Measurements from ENCODE around the gene ANXA5.

ANXA5 gene

DNA sequence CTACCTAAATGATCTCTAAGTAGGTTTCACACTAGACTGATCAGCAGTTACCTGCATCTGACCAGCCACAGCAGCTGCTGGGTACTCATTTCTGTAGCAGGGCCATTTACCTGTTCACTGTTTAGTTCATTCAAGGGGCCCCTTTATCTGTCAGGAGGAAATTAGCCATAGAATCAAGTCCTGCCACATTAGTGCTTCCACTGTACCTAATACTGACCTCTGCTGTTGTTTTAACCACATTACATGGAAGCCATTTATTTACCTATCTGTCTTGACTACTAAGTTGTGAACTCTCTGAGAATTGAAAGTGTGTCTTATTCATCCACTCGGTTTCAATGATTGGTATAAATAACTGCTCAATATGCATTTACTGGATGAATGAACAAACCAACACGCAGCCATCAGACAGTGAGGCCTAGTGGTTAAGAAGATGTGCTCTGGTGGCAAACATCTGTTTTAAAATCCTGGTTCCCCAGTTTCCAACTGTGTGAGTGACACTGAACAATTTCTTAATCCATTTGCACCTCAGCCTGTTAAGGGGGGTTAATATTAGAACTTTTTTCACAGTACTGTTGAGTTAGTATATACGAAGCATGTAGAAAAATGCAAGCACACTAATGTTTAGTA is 30.0 kb upstream of the ANXA5 start:
- DNase-seq (ENCODE audit: low spot score): no peak
- Histone ChIP-seq H3K9me3 (ENCODE audit: severe bottlenecking) (no peaks in the 10 kb centered on the region), H3K4me1 (ENCODE audit: insufficient read depth, poor library complexity, severe bottlenecking) (peaks cover 15% of the 10 kb centered on the region), H3K36me3 (ENCODE audit: low read depth) (no peaks in the 10 kb centered on the region), H3K27me3 (ENCODE audit: insufficient read depth, poor library complexity, severe bottlenecking) (no peaks in the 10 kb centered on the region), H3K27ac (ENCODE audit: poor library complexity, severe bottlenecking) (peak overlapping the region; percentile 93), H3K4me3 (ENCODE audit: severe bottlenecking) (no peak overlapping the region)
- 0 out of 3 replicates have a peak, but pooled peaks have one; percentile 21 for ATAC-seq (ENCODE audit: low read depth)
- TF ChIP-seq, protein P1, sequence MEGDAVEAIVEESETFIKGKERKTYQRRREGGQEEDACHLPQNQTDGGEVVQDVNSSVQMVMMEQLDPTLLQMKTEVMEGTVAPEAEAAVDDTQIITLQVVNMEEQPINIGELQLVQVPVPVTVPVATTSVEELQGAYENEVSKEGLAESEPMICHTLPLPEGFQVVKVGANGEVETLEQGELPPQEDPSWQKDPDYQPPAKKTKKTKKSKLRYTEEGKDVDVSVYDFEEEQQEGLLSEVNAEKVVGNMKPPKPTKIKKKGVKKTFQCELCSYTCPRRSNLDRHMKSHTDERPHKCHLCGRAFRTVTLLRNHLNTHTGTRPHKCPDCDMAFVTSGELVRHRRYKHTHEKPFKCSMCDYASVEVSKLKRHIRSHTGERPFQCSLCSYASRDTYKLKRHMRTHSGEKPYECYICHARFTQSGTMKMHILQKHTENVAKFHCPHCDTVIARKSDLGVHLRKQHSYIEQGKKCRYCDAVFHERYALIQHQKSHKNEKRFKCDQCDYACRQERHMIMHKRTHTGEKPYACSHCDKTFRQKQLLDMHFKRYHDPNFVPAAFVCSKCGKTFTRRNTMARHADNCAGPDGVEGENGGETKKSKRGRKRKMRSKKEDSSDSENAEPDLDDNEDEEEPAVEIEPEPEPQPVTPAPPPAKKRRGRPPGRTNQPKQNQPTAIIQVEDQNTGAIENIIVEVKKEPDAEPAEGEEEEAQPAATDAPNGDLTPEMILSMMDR (IDR thresholded peaks at IDR 0.05; ENCODE audit: poor library complexity, severe bottlenecking): peak; percentile 81

DNA sequence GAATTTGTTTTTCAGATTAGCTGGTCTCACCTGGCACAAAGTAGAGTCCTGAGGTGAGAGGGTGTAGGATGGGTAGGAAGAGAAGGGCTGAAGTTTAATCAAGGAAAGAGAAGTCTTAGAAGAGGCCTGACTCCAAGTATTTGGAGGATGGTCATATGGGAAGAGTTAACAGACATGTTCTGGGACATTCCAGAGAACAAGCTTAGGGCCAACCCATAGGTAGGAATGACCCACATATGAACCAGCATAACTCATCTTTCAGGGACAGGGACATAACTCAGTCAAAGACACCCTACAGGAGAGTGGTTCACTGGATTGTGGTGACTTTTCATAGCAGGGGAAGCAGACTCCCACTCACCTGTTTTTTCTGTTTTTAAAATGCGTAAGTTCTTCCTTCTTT is 27.9 kb upstream of the ANXA5 start:
- no peaks in the 10 kb centered on the region for H3K9me3 ChIP-seq (ENCODE audit: severe bottlenecking)
- no peak overlapping the region for H3K27ac ChIP-seq (ENCODE audit: poor library complexity, severe bottlenecking)
- DNase-seq (ENCODE audit: low spot score) (no peak), ATAC-seq (ENCODE audit: low read depth) (no peak)
- peaks cover 15% of the 10 kb centered on the region for H3K4me1 ChIP-seq (ENCODE audit: insufficient read depth, poor library complexity, severe bottlenecking)
- TF ChIP-seq, protein P1 (IDR thresholded peaks at IDR 0.05; ENCODE audit: poor library complexity, severe bottlenecking): no peak
- no peaks in the 10 kb centered on the region for H3K36me3 ChIP-seq (ENCODE audit: low read depth)
- no peaks in the 10 kb centered on the region for H3K27me3 ChIP-seq (ENCODE audit: insufficient read depth, poor library complexity, severe bottlenecking)
- H3K4me3 ChIP-seq (ENCODE audit: severe bottlenecking): no peak overlapping the region

DNA sequence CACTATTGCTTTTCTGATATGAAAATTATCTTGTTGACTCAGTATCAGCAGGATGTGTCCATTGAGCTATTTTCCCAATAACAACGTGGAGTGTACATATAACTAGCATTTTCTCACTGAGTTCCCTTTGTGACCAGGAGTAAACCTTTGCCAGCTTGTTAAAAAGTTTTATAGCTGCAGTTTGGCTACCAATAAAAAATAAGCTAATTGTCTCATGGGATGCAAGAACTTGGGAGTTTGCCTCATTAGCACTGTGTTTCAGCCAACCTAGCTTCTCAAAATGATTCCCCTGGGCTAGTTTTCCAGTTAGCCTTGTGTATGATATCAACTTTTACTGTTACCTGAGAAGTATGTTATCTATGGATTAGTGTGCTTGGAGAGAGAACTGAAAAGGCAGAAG is 24.9 kb upstream of the ANXA5 start:
- no peak overlapping the region for H3K4me3 ChIP-seq (ENCODE audit: severe bottlenecking)
- no peaks in the 10 kb centered on the region for H3K27me3 ChIP-seq (ENCODE audit: insufficient read depth, poor library complexity, severe bottlenecking)
- TF ChIP-seq, protein P1 (IDR thresholded peaks at IDR 0.05; ENCODE audit: poor library complexity, severe bottlenecking): no peak
- no peaks in the 10 kb centered on the region for H3K4me1 ChIP-seq (ENCODE audit: insufficient read depth, poor library complexity, severe bottlenecking)
- H3K36me3 ChIP-seq (ENCODE audit: low read depth): no peaks in the 10 kb centered on the region
- no peak overlapping the region for H3K27ac ChIP-seq (ENCODE audit: poor library complexity, severe bottlenecking)
- ATAC-seq (ENCODE audit: low read depth) (no peak), DNase-seq (ENCODE audit: low spot score) (no peak)
- H3K9me3 ChIP-seq (ENCODE audit: severe bottlenecking): no peaks in the 10 kb centered on the region

DNA sequence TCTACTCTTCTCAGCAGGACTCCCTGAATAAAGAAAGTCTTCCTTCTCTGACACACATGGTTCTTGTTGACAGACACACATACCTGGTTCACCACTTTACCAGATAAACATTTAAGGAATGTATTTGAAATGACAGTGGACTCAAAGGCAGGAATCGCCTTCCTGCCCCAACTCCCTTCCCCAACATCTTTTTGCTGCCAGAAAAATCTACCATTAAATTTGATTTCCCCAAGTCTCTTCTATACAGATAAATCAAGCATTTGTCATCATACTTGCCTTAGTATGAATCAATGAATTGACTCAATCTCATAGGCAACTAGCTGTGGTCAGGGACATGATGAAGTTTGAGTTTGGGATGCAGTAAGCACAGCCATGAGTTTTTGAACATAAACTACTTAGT is 23.3 kb upstream of the ANXA5 start:
- TF ChIP-seq, protein P1 (IDR thresholded peaks at IDR 0.05; ENCODE audit: poor library complexity, severe bottlenecking): no peak
- DNase-seq (ENCODE audit: low spot score) (no peak), ATAC-seq (ENCODE audit: low read depth) (no peak)
- H3K9me3 ChIP-seq (ENCODE audit: severe bottlenecking): no peaks in the 10 kb centered on the region
- H3K27me3 ChIP-seq (ENCODE audit: insufficient read depth, poor library complexity, severe bottlenecking): no peaks in the 10 kb centered on the region
- no peaks in the 10 kb centered on the region for H3K36me3 ChIP-seq (ENCODE audit: low read depth)
- H3K4me3 ChIP-seq (ENCODE audit: severe bottlenecking): no peak overlapping the region
- H3K27ac ChIP-seq (ENCODE audit: poor library complexity, severe bottlenecking): no peak overlapping the region
- no peaks in the 10 kb centered on the region for H3K4me1 ChIP-seq (ENCODE audit: insufficient read depth, poor library complexity, severe bottlenecking)

DNA sequence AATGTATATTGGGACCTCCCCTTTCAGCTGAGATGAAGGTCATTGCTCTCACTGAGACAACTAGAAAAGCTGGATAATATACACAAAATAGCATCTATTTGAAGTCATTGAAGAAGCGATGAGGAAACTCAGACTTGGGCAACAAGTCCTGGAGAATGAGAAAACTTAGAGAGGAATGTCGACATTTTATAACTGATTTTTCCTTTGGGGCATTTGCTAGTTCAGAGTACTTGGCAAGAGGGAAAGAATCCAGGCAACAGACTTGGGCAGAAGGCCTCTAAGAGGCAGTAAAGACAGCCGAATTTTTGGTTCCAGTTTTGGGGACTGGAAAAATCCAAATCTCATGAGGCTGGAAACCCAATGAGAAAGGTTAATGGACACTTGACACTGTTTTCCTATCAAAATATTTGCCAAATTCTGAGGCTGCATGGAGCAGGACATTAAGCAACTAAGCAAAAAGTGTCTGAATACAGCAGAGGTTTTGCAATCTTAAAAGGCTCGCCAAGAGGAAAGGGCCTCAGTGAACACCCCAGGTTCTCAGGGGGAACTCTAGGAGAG is 21.0 kb upstream of the ANXA5 start:
- ATAC-seq (ENCODE audit: low read depth): no peak

More for the DNA sequence above, 21.0 kb upstream of the ANXA5 start:
- Histone ChIP-seq H3K36me3 (ENCODE audit: low read depth) (no peaks in the 10 kb centered on the region), H3K27ac (ENCODE audit: poor library complexity, severe bottlenecking) (no peak overlapping the region), H3K9me3 (ENCODE audit: severe bottlenecking) (no peaks in the 10 kb centered on the region), H3K27me3 (ENCODE audit: insufficient read depth, poor library complexity, severe bottlenecking) (no peaks in the 10 kb centered on the region), H3K4me1 (ENCODE audit: insufficient read depth, poor library complexity, severe bottlenecking) (no peaks in the 10 kb centered on the region), H3K4me3 (ENCODE audit: severe bottlenecking) (no peak overlapping the region)
- no peak for DNase-seq (ENCODE audit: low spot score)
- TF ChIP-seq, protein P1 (IDR thresholded peaks at IDR 0.05; ENCODE audit: poor library complexity, severe bottlenecking): no peak
